GM12878 (cell line): ENCODE measurements around the gene RERE. TPM values are rescaled to one million over a fixed set of nuclear protein-coding genes. Genes with fewer than 3 reads are reported as not detected.

Source experiments
- ATAC-seq: fragments of 200-7000 bp; cut with Tn5 transposase; 3 replicates; pipeline ENCODE4 v1.9.1; 2020; ENCODE audit warnings: mild to moderate bottlenecking, moderate library complexity
- BruUV-seq: library from RNA; stranded (reverse); fragments of 400-500 nt; replicated peaks from 2 replicates; lab custom pipeline; 2021; lab: Mats Ljungman, UMichigan
- CTCF ChIA-PET: fragments of 300-600 bp; sonication (Branson Sonifier 250); formaldehyde crosslinking; extraction: SDS; loops from one replicate; lab custom pipeline; 2021; ENCODE audit warnings: inconsistent platforms; lab: Yijun Ruan, JAX
- POLR2A ChIA-PET: fragments of 350-600 bp; formaldehyde crosslinking; extraction: SDS; loops from one replicate; lab custom pipeline; 2021; ENCODE audit warnings: inconsistent platforms; lab: Charles Lee
- RAD21 ChIA-PET: fragments of 300-600 bp; sonication (Branson Sonifier 250); formaldehyde crosslinking; loops from one replicate; lab custom pipeline; 2023; ENCODE audit warnings: antibody characterized with exemption; ENCODE audit not compliant: unreplicated experiment; lab: Charles Lee
- SMC1A ChIA-PET: fragments of 300-600 bp; sonication (Branson Sonifier 250); formaldehyde crosslinking; loops from one replicate; lab custom pipeline; 2023; ENCODE audit not compliant: unreplicated experiment, uncharacterized antibody; lab: Charles Lee
- DNase-seq: peaks from one replicate; pipeline ENCODE4 v3.0.0-alpha.2; 2011; ENCODE audit warnings: low read depth, low spot score
- FAIRE-seq: peaks from 3 replicates; lab custom pipeline; 2011; peaks lifted over from hg19 to GRCh38; lab: Jason Lieb, UNC
- H2AFZ ChIP-seq: 2 replicates; pipeline ENCODE4 v1.6.0; 2011; ENCODE audit warnings: low read depth, low read length, control low read depth; ENCODE audit not compliant: control insufficient read depth
- H3K27ac ChIP-seq: 2 replicates; pipeline ENCODE4 v1.5.1; 2011; ENCODE audit warnings: control low read depth; ENCODE audit not compliant: control insufficient read depth, insufficient read depth
- H3K27me3 ChIP-seq, 2 experiments: replicated peaks in 1 of 2; 2 replicates each; pipeline versions ENCODE4 v1.6.0 to v1.6.1; 2011; ENCODE audit warnings: low read length in 1 of 2; ENCODE audit not compliant: control insufficient read depth in 2 of 2, insufficient read depth in 2 of 2
- H3K36me3 ChIP-seq, 2 experiments: 2 replicates each; pipeline ENCODE4 v1.5.1; 2011; ENCODE audit warnings: low read length in 1 of 2; ENCODE audit not compliant: control insufficient read depth in 2 of 2, insufficient read depth in 2 of 2
- H3K4me1 ChIP-seq: 2 replicates; pipeline ENCODE4 v1.6.1; 2011; ENCODE audit warnings: mild to moderate bottlenecking, low read length, moderate library complexity, mixed read lengths; ENCODE audit not compliant: control insufficient read depth, insufficient read depth
- H3K4me2 ChIP-seq: 2 replicates; pipeline ENCODE4 v1.6.0; 2011; ENCODE audit warnings: control low read depth; ENCODE audit not compliant: control insufficient read depth, insufficient read depth
- H3K4me3 ChIP-seq: fragments of 200-600 bp; sonication (generic); 2 replicates; pipeline ENCODE4 v1.5.1; 2016
- H3K79me2 ChIP-seq: 2 replicates; pipeline ENCODE4 v1.6.0; 2011; ENCODE audit warnings: low read length; ENCODE audit not compliant: control insufficient read depth, insufficient read depth
- H3K9ac ChIP-seq: 2 replicates; pipeline ENCODE4 v1.8.0; 2011; ENCODE audit warnings: low read length, control low read depth, mixed read lengths; ENCODE audit not compliant: control insufficient read depth, insufficient read depth
- H3K9me3 ChIP-seq: replicated peaks from 3 replicates; pipeline ENCODE4 v1.5.1; 2011; ENCODE audit warnings: mild to moderate bottlenecking, low read length; ENCODE audit not compliant: control insufficient read depth, insufficient read depth
- H4K20me1 ChIP-seq: 2 replicates; pipeline ENCODE4 v1.6.0; 2011; ENCODE audit not compliant: control insufficient read depth, insufficient read depth
- ATF2 ChIP-seq: IDR thresholded peaks from 2 replicates; pipeline ENCODE4 v1.6.1; 2012; ENCODE audit warnings: low read length, inconsistent platforms
- BACH1 ChIP-seq: fragments of 450-650 bp; IDR thresholded peaks from 2 replicates; pipeline ENCODE4 v1.6.1; 2017; ENCODE audit warnings: mild to moderate bottlenecking, borderline replicate concordance
- HSF1 ChIP-seq: fragments of 150-350 bp; IDR thresholded peaks from 2 replicates; pipeline ENCODE4 v1.6.1; 2014; ENCODE audit warnings: mild to moderate bottlenecking, low read depth, low read length
- IKZF1 ChIP-seq: fragments of 450-650 bp; conservative IDR thresholded peaks from 2 replicates; pipeline ENCODE4 v1.6.1; 2017; ENCODE audit warnings: antibody characterized with exemption, mild to moderate bottlenecking
- POLR2AphosphoS2 ChIP-seq: IDR thresholded peaks from 2 replicates; pipeline ENCODE4 v1.6.1; 2011; ENCODE audit warnings: low read depth, mild to moderate bottlenecking, low read length, improper control_type of control experiment, moderate library complexity
- POLR2AphosphoS5 ChIP-seq: IDR thresholded peaks from 2 replicates; pipeline ENCODE4 v1.6.1; 2011; ENCODE audit warnings: mild to moderate bottlenecking, low read length, inconsistent platforms
- RB1 ChIP-seq: fragments of 450-650 bp; formaldehyde crosslinking; IDR thresholded peaks from 2 replicates; pipeline ENCODE4 v1.6.1; 2017; ENCODE audit warnings: mild to moderate bottlenecking, borderline replicate concordance
- RBBP5 ChIP-seq: fragments of 200-600 bp; sonication (generic); conservative IDR thresholded peaks from 2 replicates; pipeline ENCODE4 v1.6.1; 2016
- RFX5 ChIP-seq: IDR thresholded peaks from 2 replicates; pipeline ENCODE4 v1.6.1; 2011; ENCODE audit warnings: low read depth, low read length, improper control_type of control experiment
- RUNX3 ChIP-seq: IDR thresholded peaks from 2 replicates; pipeline ENCODE4 v1.6.1; 2012; ENCODE audit warnings: low read length, inconsistent platforms
- SREBF1 ChIP-seq: IDR thresholded peaks from 2 replicates; pipeline ENCODE4 v1.6.1; 2012; ENCODE audit warnings: mild to moderate bottlenecking, low read length
- STAT1 ChIP-seq: fragments of 450-650 bp; conservative IDR thresholded peaks from 2 replicates; pipeline ENCODE4 v1.6.1; 2014; ENCODE audit warnings: antibody characterized with exemption, mild to moderate bottlenecking
- TAF1 ChIP-seq: IDR thresholded peaks from 2 replicates; pipeline ENCODE4 v1.6.1; 2011; ENCODE audit warnings: mild to moderate bottlenecking, low read depth, low read length, borderline replicate concordance
- YBX1 ChIP-seq: fragments of 450-650 bp; IDR thresholded peaks from 2 replicates; pipeline ENCODE4 v1.6.1; 2016; ENCODE audit warnings: antibody characterized with exemption
- ZBTB4 ChIP-seq: fragments of 450-650 bp; formaldehyde crosslinking; IDR thresholded peaks from 2 replicates; pipeline ENCODE4 v1.4.0; 2022; ENCODE audit warnings: mild to moderate bottlenecking, moderate library complexity
- ZNF207 ChIP-seq: fragments of 450-650 bp; IDR thresholded peaks from 2 replicates; pipeline ENCODE4 v1.6.1; 2014; ENCODE audit warnings: antibody characterized with exemption, mild to moderate bottlenecking, borderline replicate concordance
- ZNF217 ChIP-seq: fragments of 450-650 bp; IDR thresholded peaks from 2 replicates; pipeline ENCODE4 v1.6.1; 2017; ENCODE audit warnings: antibody characterized with exemption, mild to moderate bottlenecking
- WGBS: methylation state at CpG from one replicate; pipeline ENCODE4 v1.1.6; 2016; ENCODE audit warnings: low lambda C conversion rate; ENCODE audit not compliant: insufficient replicate concordance, insufficient coverage; ENCODE audit errors: missing lambda C conversion rate; 5-methylcytosine and 5-hydroxymethylcytosine counted together
- in situ Hi-C: fragments of 300-500 bp; cut with MboI; formaldehyde crosslinking; loops from 9 replicates; pipeline ENCODE4 v1.14.3; 2018; ENCODE audit warnings: mixed read lengths
- intact Hi-C: fragments of 100-400 bp; cut with micrococcal nuclease; formaldehyde crosslinking; loops from one replicate; pipeline ENCODE4 v1.14.2; 2022; ENCODE audit not compliant: unreplicated experiment
- polyA plus RNA-seq, 11 experiments: library from polyadenylated mRNA; depleted of rRNA in 4 of 11; unstranded in 6 of 11; stranded (reverse) in 5 of 11; fragments of >200 nt; fragmentation: Nextera tagmentation in 4 of 11; fragmentation: Illumina TruSeq in 1 of 11; extraction: Ambion mirVana in 4 of 11; extraction: Trizol in 1 of 11; gene quantifications; 1 replicate in 1 of 11; 2 replicates in 10 of 11; pipeline versions ENCODE4 v1.2.1 to v1.2.3, GENCODE V29; 2011 to 2016; ENCODE audit warnings: inconsistent platforms in 2 of 11, missing spikeins in 2 of 11, low read depth in 1 of 11
- total RNA-seq, 4 experiments: library from RNA; depleted of rRNA in 3 of 4; stranded (reverse); fragments of >200 nt in 3 of 4; fragmentation: Illumina TruSeq in 1 of 4; extraction: Trizol in 1 of 4; gene quantifications; 2 replicates each; pipeline versions ENCODE4 v1.2.1 to v1.2.3, GENCODE V29; 2013 to 2021

Gene RERE
- total and polyA plus RNA-seq, 10 of the 15 experiments (the other 5 are each of a cell fraction or from before 2014, with no cell fraction given): 5.2 to 60.5 (median 20.2) TPM

GRCh38 chr1:8835941-8836643 is 18.7 kb upstream of the RERE start:
- Histone ChIP-seq H3K79me2 (no peaks in the 10 kb centered on the region), H3K4me3 (no peak overlapping the region), H2AFZ (no peak overlapping the region), H3K27me3 (no peaks in the 10 kb centered on the region), H3K27ac (no peak overlapping the region), H4K20me1 (no peaks in the 10 kb centered on the region), H3K9me3 (no peaks in the 10 kb centered on the region; the same call in 2 of the 3 replicates), H3K4me1 (no peaks in the 10 kb centered on the region), H3K4me2 (no peak overlapping the region), H3K36me3 (no peaks in the 10 kb centered on the region), H3K9ac (no peak overlapping the region)
- FAIRE-seq (no peak), ATAC-seq (no peak), DNase-seq (no peak)
- ChIA-PET POLR2A (no interaction called here), RAD21 (no interaction called here), SMC1A (interaction anchor here (0.8 kb wide), 1 partner anchor 12 kb away, joined by 3 read pairs; no protein-coding TSS in a partner anchor), CTCF (interaction anchor here (1.0 to 1.3 kb wide), 3 partner anchors 13 to 23 kb away, joined by 3 to 5 read pairs (median 5); no protein-coding TSS in a partner anchor)
- BruUV-seq: no TSS peak
- intact Hi-C loops (no loop called here), in situ Hi-C loops (no loop called here)
- WGBS: 55% methylated on average over 14 of the region's 14 CpGs
- no peak for TF ChIP-seq ZBTB4
- no peak for TF ChIP-seq SREBF1
- TF ChIP-seq RUNX3: no peak
- no peak for TF ChIP-seq BACH1
- no peak for TF ChIP-seq IKZF1
- no peak for TF ChIP-seq RBBP5
- no peak for TF ChIP-seq ATF2
- TF ChIP-seq POLR2AphosphoS2: no peak
- TF ChIP-seq RFX5: no peak
- TF ChIP-seq YBX1: no peak
- TF ChIP-seq HSF1: no peak
- TF ChIP-seq STAT1: no peak
- TF ChIP-seq TAF1: no peak
- TF ChIP-seq POLR2AphosphoS5: no peak
- no peak for TF ChIP-seq ZNF207
- TF ChIP-seq RB1: no peak
- no peak for TF ChIP-seq ZNF217
